Skin epidermis (tissue), 12 donors: Measurements from ENCODE around the gene GSTM2.
"Not testable (repeated sequence)": the region's sequence is repeated elsewhere in the genome, so short reads cannot be mapped to it uniquely, and the experiment has no call there.

Source experiments
- H3K27ac ChIP-seq, 21 experiments: fragments of 200-600 bp; sonication (generic) in 11 of 21; one replicate each; pipeline ENCODE4 v1.5.0; 2020; ENCODE audit warnings: mild to moderate bottlenecking in 3 of 21, inconsistent platforms in 2 of 21, moderate library complexity in 2 of 21
- H3K4me3 ChIP-seq, 7 experiments: fragments of 200-600 bp; sonication (generic) in 2 of 7; one replicate each; pipeline ENCODE4 v1.5.0; 2020; ENCODE audit warnings: inconsistent platforms in 2 of 7, mild to moderate bottlenecking in 2 of 7, moderate library complexity in 1 of 7

Gene GSTM2

GRCh38 chr1:109669246-109669948 lies 1.5 kb downstream of the GSTM2 start:
- Histone ChIP-seq H3K27ac (no peak overlapping the region), H3K4me3 (no peak overlapping the region)

- H3K27ac ChIP-seq: not testable (repeated sequence)
These were observed 2.1 kb downstream of the GSTM2 start for GRCh38 chr1:109669949-109670302.

GRCh38 chr1:109671067-109671466 lies 3.2 kb downstream of the GSTM2 start:
- H3K4me3 ChIP-seq: no peak overlapping the region
- no peak overlapping the region for H3K27ac ChIP-seq

More at GRCh38 chr1:109669949-109670302, 2.1 kb downstream of the GSTM2 start:
- not testable (repeated sequence) for H3K4me3 ChIP-seq

- H3K27ac ChIP-seq, H3K4me3 ChIP-seq: not testable (repeated sequence)
These were observed 6.0 kb downstream of the GSTM2 start for GRCh38 chr1:109673861-109674260.

GRCh38 chr1:109676683-109677381 lies 9.0 kb downstream of the GSTM2 start:
- H3K4me3 ChIP-seq, H3K27ac ChIP-seq: not testable (repeated sequence)

GRCh38 chr1:109677459-109677858 lies 9.6 kb downstream of the GSTM2 start:
- Histone ChIP-seq H3K27ac (no peak overlapping the region), H3K4me3 (no peak overlapping the region)

GRCh38 chr1:109678637-109679036 lies 10.8 kb downstream of the GSTM2 start:
- not testable (repeated sequence) for H3K27ac ChIP-seq, H3K4me3 ChIP-seq

GRCh38 chr1:109684777-109685176 lies 16.9 kb downstream of the GSTM2 start:
- not testable (repeated sequence) for H3K4me3 ChIP-seq, H3K27ac ChIP-seq

- not testable (repeated sequence) for H3K4me3 ChIP-seq, H3K27ac ChIP-seq
These were observed 17.5 kb downstream of the GSTM2 start for GRCh38 chr1:109685399-109685798.

GRCh38 chr1:109685890-109686289 lies 18.0 kb downstream of the GSTM2 start:
- not testable (repeated sequence) for H3K27ac ChIP-seq, H3K4me3 ChIP-seq

- peak overlapping the region in 3 of 7 experiments; percentile 35 to 42 (median 37) for H3K4me3 ChIP-seq
- H3K27ac ChIP-seq: peak overlapping the region in 4 of 21 experiments; percentile 45 to 83 (median 68)
These were observed 19.3 kb downstream of the GSTM2 start for GRCh38 chr1:109687109-109687508.

- H3K27ac ChIP-seq: peak within 1 kb of the TSS in 5 of 21 experiments; percentile 43 to 83 (median 57)
- peak within 1 kb of the TSS in 3 of 7 experiments; percentile 35 to 42 (median 37) for H3K4me3 ChIP-seq
These were observed 20.0 kb downstream of the GSTM2 start, which contains the start of gene GSTM1 for GRCh38 chr1:109687641-109688499. GSTM1 (plus strand) TSS chr1:109687817; CDS start chr1:109687874, 57 bp downstream.

GRCh38 chr1:109689844-109690405 lies 22.1 kb downstream of the GSTM2 start:
- Histone ChIP-seq H3K27ac (no peak overlapping the region), H3K4me3 (no peak overlapping the region)

- Histone ChIP-seq H3K4me3 (no peak overlapping the region), H3K27ac (no peak overlapping the region)
These were observed 23.9 kb downstream of the GSTM2 start for GRCh38 chr1:109691759-109692158.

GRCh38 chr1:109694400-109694799 lies 26.5 kb downstream of the GSTM2 start:
- not testable (repeated sequence) for H3K27ac ChIP-seq, H3K4me3 ChIP-seq

GRCh38 chr1:109695138-109695537 lies 27.3 kb downstream of the GSTM2 start:
- not testable (repeated sequence) for H3K27ac ChIP-seq, H3K4me3 ChIP-seq

- H3K4me3 ChIP-seq: no peak overlapping the region
- H3K27ac ChIP-seq: no peak overlapping the region
These were observed 29.2 kb downstream of the GSTM2 start for GRCh38 chr1:109697066-109697465.

GRCh38 chr1:109697861-109698260 lies 30.0 kb downstream of the GSTM2 start:
- H3K4me3 ChIP-seq: not testable (repeated sequence)
- peak overlapping the region in 1 of 21 experiments; percentile 37 for H3K27ac ChIP-seq

GRCh38 chr1:109702940-109703339 lies 35.1 kb downstream of the GSTM2 start:
- not testable (repeated sequence) for H3K4me3 ChIP-seq

GRCh38 chr1:109704173-109704572 lies 36.3 kb downstream of the GSTM2 start:
- Histone ChIP-seq H3K27ac (no peak overlapping the region), H3K4me3 (no peak overlapping the region)

More at GRCh38 chr1:109702940-109703339, 35.1 kb downstream of the GSTM2 start:
- not testable (repeated sequence) for H3K27ac ChIP-seq
